H54 (cell line): ENCODE data around the gene DDX46.
"Not testable (repeated sequence)": the region's sequence is repeated elsewhere in the genome, so short reads cannot be mapped to it uniquely, and the experiment has no call there.

ENCODE experiments used
- DNase-seq: peaks from one replicate; pipeline ENCODE4 v3.0.0; 2011; ENCODE audit warnings: low spot score, mixed read lengths; ENCODE audit not compliant: insufficient read length
- FAIRE-seq: peaks from 3 replicates; lab custom pipeline; 2011; peaks lifted over from hg19 to GRCh38; lab: Jason Lieb, UNC
- POLR2A ChIP-seq: IDR thresholded peaks from 2 replicates; pipeline ENCODE4 v1.6.1; 2011; ENCODE audit warnings: low read depth, mild to moderate bottlenecking, low read length

The DDX46 gene

GRCh38 chr5:134813407-134813806, 54.8 kb downstream of the DDX46 start:
- no peak for TF ChIP-seq POLR2A
- DNase-seq (no peak), FAIRE-seq (no peak)

- DNase-seq, result no peak
- TF ChIP-seq POLR2A, result no peak
- FAIRE-seq, result no peak
Measured at GRCh38 chr5:134813827-134814226, 55.2 kb downstream of the DDX46 start.

DNA sequence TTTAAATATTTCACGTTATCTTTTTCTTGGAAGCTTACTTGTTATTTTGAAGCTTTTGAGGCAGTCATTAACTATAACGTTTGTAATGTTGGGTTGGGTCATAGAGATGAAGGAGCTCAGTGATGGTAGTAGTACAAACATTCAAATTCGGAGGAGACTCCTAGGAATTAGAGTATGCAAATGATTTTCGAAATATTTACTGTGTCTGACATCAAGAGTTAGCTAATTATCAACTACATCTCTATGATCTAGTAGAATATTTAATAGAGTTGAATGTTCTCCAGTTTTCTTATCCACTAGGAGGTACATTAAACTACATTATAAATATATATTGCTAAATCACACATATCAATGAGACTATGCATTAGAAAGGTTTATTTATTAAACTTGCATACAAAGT, 58.4 kb downstream of the DDX46 start:
- no peak for FAIRE-seq
- no peak for DNase-seq
- TF ChIP-seq POLR2A, result no peak

DNA sequence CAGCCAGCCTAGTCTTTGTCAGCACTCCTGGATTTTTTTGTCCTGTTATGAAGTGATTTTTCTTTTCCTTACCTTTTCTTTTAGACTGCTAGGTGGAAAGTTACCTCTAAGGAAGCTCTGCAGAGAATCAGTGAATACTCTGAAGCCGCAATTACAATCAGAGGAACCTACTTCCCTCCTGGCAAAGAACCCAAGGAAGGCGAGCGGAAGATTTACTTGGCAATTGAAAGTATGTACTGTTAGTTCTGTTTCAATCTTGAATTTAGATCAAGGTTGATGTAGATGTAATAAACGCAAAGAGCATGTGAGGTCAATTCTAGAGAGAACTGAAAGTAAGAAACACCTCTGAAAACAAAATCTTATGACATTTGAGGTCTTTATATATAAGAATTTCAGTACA, 60.2 kb downstream of the DDX46 start:
- FAIRE-seq, result no peak

DNA sequence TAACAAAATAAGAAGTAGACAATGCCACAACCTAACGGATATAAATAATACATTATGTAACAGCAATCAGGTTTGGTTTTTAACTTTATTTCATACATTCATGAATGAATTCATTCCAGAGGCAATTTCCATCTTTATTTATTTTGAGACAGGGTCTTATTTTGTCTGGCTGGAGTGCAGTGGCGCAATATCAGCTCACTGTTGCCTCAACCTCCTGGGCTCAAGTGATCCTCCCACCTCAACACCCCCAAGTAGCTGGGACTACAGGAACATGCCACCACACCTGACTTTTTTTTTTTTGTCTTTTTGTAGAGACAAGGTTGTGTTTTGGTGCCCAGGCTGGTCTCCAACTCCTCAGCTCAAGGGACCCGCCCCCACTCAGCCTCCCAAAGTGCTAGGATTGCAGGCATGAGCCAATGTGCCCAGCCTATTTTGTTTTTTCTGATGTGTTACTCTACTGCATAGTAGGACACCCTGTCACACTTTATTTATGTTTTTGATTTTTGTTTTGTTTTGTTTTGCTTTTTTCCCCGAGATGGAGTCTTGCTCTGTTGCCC, 60.9 kb downstream of the DDX46 start:
- FAIRE-seq, result no peak
- no peak for DNase-seq
- no peak for TF ChIP-seq POLR2A

More for the DNA sequence above, 60.2 kb downstream of the DDX46 start:
- no peak for TF ChIP-seq POLR2A
- no peak for DNase-seq

DNA sequence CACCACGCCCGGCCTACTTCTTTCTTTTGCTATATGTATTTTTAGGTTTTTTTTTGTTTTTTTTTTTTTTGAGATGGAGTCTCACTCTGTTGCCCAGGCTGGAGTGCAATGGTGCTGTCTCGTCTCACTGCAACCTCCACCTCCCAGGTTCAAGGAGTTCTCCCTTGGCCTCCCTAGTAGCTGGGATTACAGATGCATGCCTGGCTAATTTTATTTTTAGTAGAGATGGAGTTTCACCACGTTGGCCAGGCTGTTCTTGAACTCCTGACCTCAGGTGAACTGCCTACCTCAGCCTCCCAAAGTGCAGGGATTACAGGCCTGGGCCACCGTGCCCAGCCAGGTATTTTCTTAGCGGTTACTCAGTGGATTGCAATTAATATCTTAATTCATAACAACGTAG, 63.3 kb downstream of the DDX46 start:
- no peak for FAIRE-seq
- DNase-seq, result no peak
- no peak for TF ChIP-seq POLR2A

- no peak for FAIRE-seq
- DNase-seq, result no peak
- TF ChIP-seq POLR2A, result no peak
Measured at GRCh38 chr5:134824681-134825080, 66.1 kb downstream of the DDX46 start.

- FAIRE-seq (no peak), DNase-seq (no peak)
- no peak for TF ChIP-seq POLR2A
Measured at GRCh38 chr5:134825212-134825611, 66.6 kb downstream of the DDX46 start.

GRCh38 chr5:134833340-134834032, 74.9 kb downstream of the DDX46 start:
- no peak for DNase-seq
- TF ChIP-seq POLR2A, result no peak
- FAIRE-seq, result no peak

GRCh38 chr5:134835623-134836022, 77.0 kb downstream of the DDX46 start:
- TF ChIP-seq POLR2A, result no peak
- DNase-seq (no peak), FAIRE-seq (no peak)

- TF ChIP-seq POLR2A, result no peak
- no peak for FAIRE-seq
- DNase-seq, result no peak
Measured at GRCh38 chr5:134837530-134838181, 79.1 kb downstream of the DDX46 start.

GRCh38 chr5:134838361-134838760, 79.8 kb downstream of the DDX46 start:
- not testable (repeated sequence) for FAIRE-seq, DNase-seq

GRCh38 chr5:134840811-134841210, 82.2 kb downstream of the DDX46 start:
- TF ChIP-seq POLR2A, result no peak
- DNase-seq (no peak), FAIRE-seq (no peak)

- FAIRE-seq, result no peak
- no peak for TF ChIP-seq POLR2A
Measured at GRCh38 chr5:134844252-134844651, 85.7 kb downstream of the DDX46 start.

More at GRCh38 chr5:134844252-134844651, 85.7 kb downstream of the DDX46 start:
- DNase-seq, result no peak
